ENCODE results near the gene PRKN.
A peak's percentile ranks its signal among the peaks of the same experiment; 100 is the strongest.

PRKN gene

DNA sequence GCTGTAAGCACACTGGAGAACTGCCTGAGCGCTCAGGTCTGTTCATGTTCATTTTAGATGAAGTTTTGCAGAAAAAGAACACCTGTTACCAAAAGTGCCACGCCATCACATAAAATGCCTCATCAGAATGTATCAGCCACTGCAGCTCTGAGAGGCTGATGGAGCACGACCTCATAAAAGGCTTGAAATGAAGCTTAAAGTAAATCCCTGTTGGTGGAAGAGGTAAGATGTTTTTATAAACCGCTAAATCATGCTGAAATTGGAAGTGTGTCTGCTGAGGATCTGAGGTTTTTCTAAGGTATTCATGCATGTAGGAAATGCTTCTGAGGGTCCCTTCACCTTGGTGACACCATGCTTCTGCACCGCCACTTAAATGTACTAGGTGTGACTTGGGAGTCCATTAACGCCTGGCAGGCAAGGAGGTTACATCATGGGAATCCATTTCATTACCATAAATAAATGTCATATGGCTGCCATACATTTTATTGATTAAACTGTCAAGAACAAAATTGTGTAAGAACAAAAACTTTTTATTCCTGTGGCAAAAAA is 1090.6 kb downstream of the PRKN start:
- no peak for DNase-seq (ENCODE audit: low read depth)
- no peak overlapping the region for H3K4me3 ChIP-seq (replicated peaks; ENCODE audit: low read depth, low read length)

DNA sequence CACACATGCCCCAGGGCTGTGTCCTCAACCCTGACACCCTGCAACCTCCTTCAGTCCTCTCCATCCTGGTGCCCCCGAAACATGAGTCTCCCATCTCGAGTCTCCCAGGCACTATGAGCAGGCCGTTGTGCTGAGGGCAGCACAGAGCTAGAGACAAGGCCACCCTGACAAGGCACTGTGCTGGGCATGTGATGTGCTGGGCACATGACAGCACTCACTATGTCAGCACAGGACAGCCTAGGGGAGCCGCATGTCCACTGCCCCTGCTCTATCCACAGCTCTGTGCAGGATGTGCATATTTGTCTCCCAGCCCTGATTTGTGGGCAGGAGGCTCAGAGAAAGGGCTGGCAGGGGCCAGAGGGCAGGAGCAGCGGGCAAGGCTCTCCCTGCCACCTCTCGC is 1091.6 kb downstream of the PRKN start:
- TF ChIP-seq, protein P1, sequence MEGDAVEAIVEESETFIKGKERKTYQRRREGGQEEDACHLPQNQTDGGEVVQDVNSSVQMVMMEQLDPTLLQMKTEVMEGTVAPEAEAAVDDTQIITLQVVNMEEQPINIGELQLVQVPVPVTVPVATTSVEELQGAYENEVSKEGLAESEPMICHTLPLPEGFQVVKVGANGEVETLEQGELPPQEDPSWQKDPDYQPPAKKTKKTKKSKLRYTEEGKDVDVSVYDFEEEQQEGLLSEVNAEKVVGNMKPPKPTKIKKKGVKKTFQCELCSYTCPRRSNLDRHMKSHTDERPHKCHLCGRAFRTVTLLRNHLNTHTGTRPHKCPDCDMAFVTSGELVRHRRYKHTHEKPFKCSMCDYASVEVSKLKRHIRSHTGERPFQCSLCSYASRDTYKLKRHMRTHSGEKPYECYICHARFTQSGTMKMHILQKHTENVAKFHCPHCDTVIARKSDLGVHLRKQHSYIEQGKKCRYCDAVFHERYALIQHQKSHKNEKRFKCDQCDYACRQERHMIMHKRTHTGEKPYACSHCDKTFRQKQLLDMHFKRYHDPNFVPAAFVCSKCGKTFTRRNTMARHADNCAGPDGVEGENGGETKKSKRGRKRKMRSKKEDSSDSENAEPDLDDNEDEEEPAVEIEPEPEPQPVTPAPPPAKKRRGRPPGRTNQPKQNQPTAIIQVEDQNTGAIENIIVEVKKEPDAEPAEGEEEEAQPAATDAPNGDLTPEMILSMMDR (IDR thresholded peaks at IDR 0.05; ENCODE audit: low read length, missing control alignments), result no peak
- no peak for DNase-seq (ENCODE audit: low read depth)
- no peak overlapping the region for H3K4me3 ChIP-seq (replicated peaks; ENCODE audit: low read depth, low read length)

More for the DNA sequence above, 1090.6 kb downstream of the PRKN start:
- TF ChIP-seq, protein P1 (IDR thresholded peaks at IDR 0.05; ENCODE audit: low read length, missing control alignments), result no peak

DNA sequence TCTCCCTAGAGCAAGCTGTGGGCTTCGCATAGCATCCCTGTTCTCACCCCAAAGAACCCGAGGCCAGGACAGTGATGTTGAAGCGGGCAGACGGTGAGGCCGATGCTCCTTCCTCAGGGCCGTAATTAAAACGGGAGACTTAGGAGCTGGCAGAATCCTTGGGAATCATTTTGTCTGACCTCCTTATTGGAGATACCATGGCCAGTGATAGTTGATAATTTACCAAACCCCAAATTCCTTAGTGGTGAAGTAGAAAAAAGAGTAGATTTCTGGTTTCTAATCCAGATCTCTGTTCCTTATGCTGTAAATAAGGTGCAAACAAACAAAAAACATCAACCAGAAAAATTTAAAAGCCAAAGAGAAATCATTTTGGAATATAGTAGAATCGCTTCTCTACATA is 1092.7 kb downstream of the PRKN start:
- TF ChIP-seq, protein P1 (IDR thresholded peaks at IDR 0.05; ENCODE audit: low read length, missing control alignments), result no peak
- H3K4me3 ChIP-seq (replicated peaks; ENCODE audit: low read depth, low read length), result no peak overlapping the region
- no peak for DNase-seq (ENCODE audit: low read depth)

DNA sequence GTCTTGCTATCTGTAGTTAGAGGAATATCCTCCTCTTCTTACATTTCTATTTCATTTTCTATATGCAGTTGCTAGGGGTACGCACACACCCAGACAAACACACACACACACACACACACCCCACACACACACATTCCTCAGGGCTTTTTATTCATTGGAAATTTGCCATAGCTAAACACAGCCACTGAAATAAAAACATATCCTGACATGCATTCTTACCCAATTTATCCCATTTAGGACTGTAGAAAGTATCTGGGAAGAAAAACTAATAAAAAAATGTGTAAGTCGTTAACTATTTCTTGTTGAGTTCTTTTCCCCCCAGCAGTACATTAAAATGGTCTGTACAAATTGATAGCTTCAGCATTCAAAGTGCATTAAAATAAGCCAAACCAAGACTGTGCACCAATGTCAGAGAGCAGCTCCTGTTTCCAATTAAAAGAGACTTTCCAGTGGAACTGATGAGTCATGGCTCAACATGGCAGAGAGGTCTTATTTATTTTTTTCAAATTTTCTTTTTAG is 1095.8 kb downstream of the PRKN start:
- TF ChIP-seq, protein P1 (IDR thresholded peaks at IDR 0.05; ENCODE audit: low read length, missing control alignments), result no peak
- DNase-seq (ENCODE audit: low read depth), result peak; percentile 28
- no peak overlapping the region for H3K4me3 ChIP-seq (replicated peaks; ENCODE audit: low read depth, low read length)

DNA sequence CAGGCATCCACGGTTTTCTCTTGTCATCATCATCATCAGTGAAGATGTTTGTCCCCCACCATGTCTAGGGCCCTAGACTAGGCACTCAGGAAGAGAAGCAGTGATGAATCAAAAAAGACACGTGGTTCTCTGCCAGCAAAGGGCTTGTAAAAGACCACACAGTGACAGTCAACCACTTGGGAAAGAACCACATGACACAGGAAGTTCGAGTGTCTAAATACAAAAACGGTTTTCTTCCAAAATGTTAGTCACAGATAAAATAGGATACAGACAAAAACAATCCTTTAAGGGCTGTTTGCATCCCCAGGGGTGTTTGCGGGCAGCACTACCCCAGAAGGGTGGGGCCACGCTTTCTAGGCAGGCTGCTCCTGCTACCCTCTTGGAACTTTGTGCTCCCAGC is 1096.9 kb downstream of the PRKN start:
- DNase-seq (ENCODE audit: low read depth), result no peak
- TF ChIP-seq, protein P1 (IDR thresholded peaks at IDR 0.05; ENCODE audit: low read length, missing control alignments), result no peak
- H3K4me3 ChIP-seq (replicated peaks; ENCODE audit: low read depth, low read length), result no peak overlapping the region

DNA sequence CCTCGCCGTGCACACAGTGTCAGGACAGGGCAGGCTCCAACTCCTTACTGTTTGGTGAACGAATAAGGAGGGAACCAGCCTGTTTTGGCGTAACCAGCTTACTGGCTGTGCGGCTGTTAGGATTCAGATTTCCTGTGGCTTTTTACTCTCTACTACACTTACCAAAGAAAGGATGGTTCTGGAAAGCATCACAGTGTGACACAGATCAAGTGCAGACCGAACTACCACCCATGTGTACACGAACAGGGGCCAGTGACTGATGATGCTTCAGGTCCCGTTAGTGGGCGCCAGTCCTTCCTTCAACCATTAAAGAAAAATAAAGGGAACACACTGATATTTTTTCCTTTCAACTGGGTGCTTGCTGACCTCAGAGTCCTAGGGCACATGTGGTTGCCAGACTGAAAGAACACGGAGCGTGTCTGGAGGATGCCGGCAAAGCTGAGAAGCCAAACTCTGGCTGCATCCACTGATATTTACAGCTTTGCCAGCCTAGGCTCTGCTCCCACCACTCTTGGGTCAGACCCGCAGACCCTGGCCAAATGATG is 1101.4 kb downstream of the PRKN start:
- TF ChIP-seq, protein P1 (IDR thresholded peaks at IDR 0.05; ENCODE audit: low read length, missing control alignments), result no peak
- no peak overlapping the region for H3K4me3 ChIP-seq (replicated peaks; ENCODE audit: low read depth, low read length)
- no peak for DNase-seq (ENCODE audit: low read depth)

DNA sequence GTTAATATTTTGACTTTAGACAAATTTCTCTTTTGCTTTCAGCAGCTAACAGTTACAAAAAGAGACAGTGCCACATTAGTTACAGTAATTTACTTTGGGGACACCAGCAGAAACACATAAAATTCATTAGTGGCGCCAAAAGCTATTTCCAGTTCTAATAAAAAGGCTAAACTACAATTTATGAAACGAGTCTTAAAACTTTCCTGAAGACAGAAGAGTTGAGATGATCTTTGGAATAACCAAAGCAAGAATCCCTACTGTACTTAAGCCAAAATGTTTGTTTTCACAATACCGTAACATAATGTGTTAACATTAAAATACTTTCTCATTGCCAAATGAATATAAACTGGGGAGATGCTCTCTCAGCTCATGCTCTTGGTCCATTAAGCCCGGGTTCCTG is 1103.5 kb downstream of the PRKN start:
- DNase-seq (ENCODE audit: low read depth), result no peak
- TF ChIP-seq, protein P1 (IDR thresholded peaks at IDR 0.05; ENCODE audit: low read length, missing control alignments), result no peak
- H3K4me3 ChIP-seq (replicated peaks; ENCODE audit: low read depth, low read length), result no peak overlapping the region
